Measurements from ENCODE around the gene GRIA3. TPM values are rescaled to one million over a fixed set of nuclear protein-coding genes. Genes with fewer than 3 reads are reported as not detected.

Gene GRIA3
- total RNA-seq, 1 experiment from 2014 or later = 3.8 TPM

DNA sequence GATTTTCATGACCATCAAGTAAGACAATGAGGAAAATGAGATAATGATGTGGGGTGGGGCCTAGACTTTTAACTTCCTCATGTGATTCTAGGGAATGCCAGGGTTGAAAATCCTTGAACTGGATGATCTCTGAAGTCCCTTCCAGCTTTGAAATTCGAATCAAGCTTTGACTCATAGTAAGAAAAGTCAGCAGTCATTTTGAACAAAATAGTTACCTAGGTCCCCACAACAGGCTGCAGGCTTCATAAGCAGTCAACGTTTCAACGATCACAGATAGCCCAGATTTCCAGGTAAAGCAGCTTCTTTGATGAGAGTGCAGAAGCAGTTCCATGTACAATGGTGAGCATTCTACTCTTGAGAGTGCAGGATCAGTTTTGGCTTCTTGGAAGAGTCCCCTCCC, 93.7 kb downstream of the GRIA3 start:
- Mint-ChIP-seq H3K27me3 (ENCODE audit: low read depth) (no peaks in the 10 kb centered on the region), H3K9me3 (no peaks in the 10 kb centered on the region), H3K36me3 (no peaks in the 10 kb centered on the region), H3K27ac (no peak overlapping the region), H3K4me3 (no peak overlapping the region), H3K4me1 (0 out of 2 replicates have a peak, but pooled peaks cover 2% of the 10 kb centered on the region)
- TF ChIP-seq RORB (CRISPR knock-in tag; IDR thresholded peaks at IDR 0.05) (no peak), JUN (CRISPR knock-in tag; IDR thresholded peaks at IDR 0.05) (no peak), ZNF138 (CRISPR knock-in tag; conservative IDR thresholded peaks at IDR 0.05) (no peak)
- TF ChIP-seq, protein P1, sequence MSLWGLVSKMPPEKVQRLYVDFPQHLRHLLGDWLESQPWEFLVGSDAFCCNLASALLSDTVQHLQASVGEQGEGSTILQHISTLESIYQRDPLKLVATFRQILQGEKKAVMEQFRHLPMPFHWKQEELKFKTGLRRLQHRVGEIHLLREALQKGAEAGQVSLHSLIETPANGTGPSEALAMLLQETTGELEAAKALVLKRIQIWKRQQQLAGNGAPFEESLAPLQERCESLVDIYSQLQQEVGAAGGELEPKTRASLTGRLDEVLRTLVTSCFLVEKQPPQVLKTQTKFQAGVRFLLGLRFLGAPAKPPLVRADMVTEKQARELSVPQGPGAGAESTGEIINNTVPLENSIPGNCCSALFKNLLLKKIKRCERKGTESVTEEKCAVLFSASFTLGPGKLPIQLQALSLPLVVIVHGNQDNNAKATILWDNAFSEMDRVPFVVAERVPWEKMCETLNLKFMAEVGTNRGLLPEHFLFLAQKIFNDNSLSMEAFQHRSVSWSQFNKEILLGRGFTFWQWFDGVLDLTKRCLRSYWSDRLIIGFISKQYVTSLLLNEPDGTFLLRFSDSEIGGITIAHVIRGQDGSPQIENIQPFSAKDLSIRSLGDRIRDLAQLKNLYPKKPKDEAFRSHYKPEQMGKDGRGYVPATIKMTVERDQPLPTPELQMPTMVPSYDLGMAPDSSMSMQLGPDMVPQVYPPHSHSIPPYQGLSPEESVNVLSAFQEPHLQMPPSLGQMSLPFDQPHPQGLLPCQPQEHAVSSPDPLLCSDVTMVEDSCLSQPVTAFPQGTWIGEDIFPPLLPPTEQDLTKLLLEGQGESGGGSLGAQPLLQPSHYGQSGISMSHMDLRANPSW (CRISPR knock-in tag; conservative IDR thresholded peaks at IDR 0.05; ENCODE audit: low read depth) = no peak
- DNase-seq (ENCODE audit: low spot score) (no peak), ATAC-seq (no peak)
- ChIA-PET POLR2A (no interaction called here), CTCF (interaction anchor here (0.9 to 1.2 kb wide), 3 partner anchors 64 to 145 kb away, joined by 3 to 5 read pairs (median 3); no protein-coding TSS in a partner anchor)

DNA sequence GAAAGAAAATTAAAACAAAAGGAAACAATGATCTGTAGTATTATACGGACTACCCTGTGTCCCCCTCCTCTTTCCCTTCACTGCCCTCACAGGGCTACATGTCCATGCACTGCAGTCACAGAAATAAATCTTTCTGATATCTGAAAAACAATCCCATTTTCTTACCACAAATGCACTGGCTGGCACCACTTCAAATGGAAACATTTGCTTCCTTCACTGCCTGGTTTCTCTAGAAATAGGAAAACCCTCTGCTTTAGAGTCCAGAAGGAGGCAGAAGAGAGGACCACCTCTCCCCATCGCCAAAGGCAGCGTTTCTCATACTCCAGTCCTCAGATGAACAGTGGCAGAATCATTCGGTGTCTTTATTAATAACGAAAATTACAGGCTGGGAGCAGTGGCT, 98.2 kb downstream of the GRIA3 start:
- 0 out of 2 replicates have a peak, but pooled peaks cover 3% of the 10 kb centered on the region for H3K36me3 Mint-ChIP-seq
- H3K4me3 Mint-ChIP-seq = no peak overlapping the region
- POLR2A ChIA-PET = no interaction called here
- CTCF ChIA-PET = interaction anchor here (1.6 kb wide), 1 partner anchor 78 kb away, joined by 3 read pairs; no protein-coding TSS in a partner anchor
- ATAC-seq (no peak), DNase-seq (ENCODE audit: low spot score) (no peak)
- H3K27me3 Mint-ChIP-seq (ENCODE audit: low read depth) = peaks cover 4% of the 10 kb centered on the region; the same call in 1 of the 2 replicates
- TF ChIP-seq, protein P2, sequence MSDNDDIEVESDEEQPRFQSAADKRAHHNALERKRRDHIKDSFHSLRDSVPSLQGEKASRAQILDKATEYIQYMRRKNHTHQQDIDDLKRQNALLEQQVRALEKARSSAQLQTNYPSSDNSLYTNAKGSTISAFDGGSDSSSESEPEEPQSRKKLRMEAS (CRISPR knock-in tag; IDR thresholded peaks at IDR 0.05) = no peak
- TF ChIP-seq RORB (CRISPR knock-in tag; IDR thresholded peaks at IDR 0.05) = no peak
- TF ChIP-seq CBFB (CRISPR knock-in tag; IDR thresholded peaks at IDR 0.05; ENCODE audit: low read depth) = no peak
- TF ChIP-seq, protein P3, sequence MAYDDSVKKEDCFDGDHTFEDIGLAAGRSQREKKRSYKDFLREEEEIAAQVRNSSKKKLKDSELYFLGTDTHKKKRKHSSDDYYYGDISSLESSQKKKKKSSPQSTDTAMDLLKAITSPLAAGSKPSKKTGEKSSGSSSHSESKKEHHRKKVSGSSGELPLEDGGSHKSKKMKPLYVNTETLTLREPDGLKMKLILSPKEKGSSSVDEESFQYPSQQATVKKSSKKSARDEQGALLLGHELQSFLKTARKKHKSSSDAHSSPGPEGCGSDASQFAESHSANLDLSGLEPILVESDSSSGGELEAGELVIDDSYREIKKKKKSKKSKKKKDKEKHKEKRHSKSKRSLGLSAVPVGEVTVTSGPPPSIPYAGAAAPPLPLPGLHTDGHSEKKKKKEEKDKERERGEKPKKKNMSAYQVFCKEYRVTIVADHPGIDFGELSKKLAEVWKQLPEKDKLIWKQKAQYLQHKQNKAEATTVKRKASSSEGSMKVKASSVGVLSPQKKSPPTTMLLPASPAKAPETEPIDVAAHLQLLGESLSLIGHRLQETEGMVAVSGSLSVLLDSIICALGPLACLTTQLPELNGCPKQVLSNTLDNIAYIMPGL (CRISPR knock-in tag; IDR thresholded peaks at IDR 0.05) = no peak
- no peak for TF ChIP-seq SMAD4 (CRISPR knock-in tag; IDR thresholded peaks at IDR 0.05)
- TF ChIP-seq NR1H2 (CRISPR knock-in tag; IDR thresholded peaks at IDR 0.05) = no peak
- no peak for TF ChIP-seq GRHL2 (CRISPR knock-in tag; IDR thresholded peaks at IDR 0.05; ENCODE audit: insufficient replicate concordance, severe bottlenecking)
- TF ChIP-seq, protein P4, sequence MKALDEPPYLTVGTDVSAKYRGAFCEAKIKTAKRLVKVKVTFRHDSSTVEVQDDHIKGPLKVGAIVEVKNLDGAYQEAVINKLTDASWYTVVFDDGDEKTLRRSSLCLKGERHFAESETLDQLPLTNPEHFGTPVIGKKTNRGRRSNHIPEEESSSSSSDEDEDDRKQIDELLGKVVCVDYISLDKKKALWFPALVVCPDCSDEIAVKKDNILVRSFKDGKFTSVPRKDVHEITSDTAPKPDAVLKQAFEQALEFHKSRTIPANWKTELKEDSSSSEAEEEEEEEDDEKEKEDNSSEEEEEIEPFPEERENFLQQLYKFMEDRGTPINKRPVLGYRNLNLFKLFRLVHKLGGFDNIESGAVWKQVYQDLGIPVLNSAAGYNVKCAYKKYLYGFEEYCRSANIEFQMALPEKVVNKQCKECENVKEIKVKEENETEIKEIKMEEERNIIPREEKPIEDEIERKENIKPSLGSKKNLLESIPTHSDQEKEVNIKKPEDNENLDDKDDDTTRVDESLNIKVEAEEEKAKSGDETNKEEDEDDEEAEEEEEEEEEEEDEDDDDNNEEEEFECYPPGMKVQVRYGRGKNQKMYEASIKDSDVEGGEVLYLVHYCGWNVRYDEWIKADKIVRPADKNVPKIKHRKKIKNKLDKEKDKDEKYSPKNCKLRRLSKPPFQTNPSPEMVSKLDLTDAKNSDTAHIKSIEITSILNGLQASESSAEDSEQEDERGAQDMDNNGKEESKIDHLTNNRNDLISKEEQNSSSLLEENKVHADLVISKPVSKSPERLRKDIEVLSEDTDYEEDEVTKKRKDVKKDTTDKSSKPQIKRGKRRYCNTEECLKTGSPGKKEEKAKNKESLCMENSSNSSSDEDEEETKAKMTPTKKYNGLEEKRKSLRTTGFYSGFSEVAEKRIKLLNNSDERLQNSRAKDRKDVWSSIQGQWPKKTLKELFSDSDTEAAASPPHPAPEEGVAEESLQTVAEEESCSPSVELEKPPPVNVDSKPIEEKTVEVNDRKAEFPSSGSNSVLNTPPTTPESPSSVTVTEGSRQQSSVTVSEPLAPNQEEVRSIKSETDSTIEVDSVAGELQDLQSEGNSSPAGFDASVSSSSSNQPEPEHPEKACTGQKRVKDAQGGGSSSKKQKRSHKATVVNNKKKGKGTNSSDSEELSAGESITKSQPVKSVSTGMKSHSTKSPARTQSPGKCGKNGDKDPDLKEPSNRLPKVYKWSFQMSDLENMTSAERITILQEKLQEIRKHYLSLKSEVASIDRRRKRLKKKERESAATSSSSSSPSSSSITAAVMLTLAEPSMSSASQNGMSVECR (CRISPR knock-in tag; IDR thresholded peaks at IDR 0.05; ENCODE audit: borderline replicate concordance) = no peak
- no peak for TF ChIP-seq TCF7 (CRISPR knock-in tag; IDR thresholded peaks at IDR 0.05; ENCODE audit: low read depth)
- no peak for TF ChIP-seq TEAD1 (CRISPR knock-in tag; IDR thresholded peaks at IDR 0.05)
- TF ChIP-seq, protein P5, sequence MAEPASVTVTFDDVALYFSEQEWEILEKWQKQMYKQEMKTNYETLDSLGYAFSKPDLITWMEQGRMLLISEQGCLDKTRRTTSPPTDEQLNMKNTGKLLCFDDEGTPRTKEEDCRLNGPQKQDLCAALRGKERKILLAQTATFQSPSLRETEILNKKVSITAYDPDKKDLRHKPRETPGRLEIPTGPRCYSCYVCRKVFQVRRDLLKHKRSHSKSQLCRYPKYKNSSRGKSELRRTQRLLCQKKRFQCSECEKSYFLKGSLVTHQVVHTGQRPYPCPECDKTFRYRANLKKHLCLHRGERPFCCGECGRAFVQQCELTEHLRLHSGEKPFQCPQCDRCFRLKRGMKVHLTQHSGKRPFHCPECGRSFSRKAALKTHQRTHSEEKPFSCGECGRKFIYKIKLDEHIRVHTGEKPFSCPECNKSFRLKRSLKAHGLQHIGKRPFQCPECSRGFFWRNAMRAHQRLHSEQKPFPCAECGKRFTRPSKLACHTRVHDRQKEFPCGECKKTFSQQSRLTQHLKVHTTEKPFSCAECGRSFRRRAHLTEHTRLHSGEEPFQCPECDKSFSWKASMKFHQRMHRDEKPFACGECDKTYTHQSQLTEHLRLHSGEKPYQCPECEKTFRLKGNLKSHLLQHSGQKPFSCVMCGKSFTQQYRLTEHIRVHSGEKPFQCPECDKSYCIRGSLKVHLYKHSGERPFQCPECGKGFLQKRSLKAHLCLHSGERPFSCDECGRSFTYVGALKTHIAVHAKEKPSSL (CRISPR knock-in tag; conservative IDR thresholded peaks at IDR 0.05) = no peak
- TF ChIP-seq, protein P6, sequence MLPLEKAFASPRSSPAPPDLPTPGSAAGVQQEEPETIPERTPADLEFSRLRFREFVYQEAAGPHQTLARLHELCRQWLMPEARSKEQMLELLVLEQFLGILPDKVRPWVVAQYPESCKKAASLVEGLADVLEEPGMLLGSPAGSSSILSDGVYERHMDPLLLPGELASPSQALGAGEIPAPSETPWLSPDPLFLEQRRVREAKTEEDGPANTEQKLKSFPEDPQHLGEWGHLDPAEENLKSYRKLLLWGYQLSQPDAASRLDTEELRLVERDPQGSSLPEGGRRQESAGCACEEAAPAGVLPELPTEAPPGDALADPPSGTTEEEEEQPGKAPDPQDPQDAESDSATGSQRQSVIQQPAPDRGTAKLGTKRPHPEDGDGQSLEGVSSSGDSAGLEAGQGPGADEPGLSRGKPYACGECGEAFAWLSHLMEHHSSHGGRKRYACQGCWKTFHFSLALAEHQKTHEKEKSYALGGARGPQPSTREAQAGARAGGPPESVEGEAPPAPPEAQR (CRISPR knock-in tag; IDR thresholded peaks at IDR 0.05) = no peak
- TF ChIP-seq, protein P7, sequence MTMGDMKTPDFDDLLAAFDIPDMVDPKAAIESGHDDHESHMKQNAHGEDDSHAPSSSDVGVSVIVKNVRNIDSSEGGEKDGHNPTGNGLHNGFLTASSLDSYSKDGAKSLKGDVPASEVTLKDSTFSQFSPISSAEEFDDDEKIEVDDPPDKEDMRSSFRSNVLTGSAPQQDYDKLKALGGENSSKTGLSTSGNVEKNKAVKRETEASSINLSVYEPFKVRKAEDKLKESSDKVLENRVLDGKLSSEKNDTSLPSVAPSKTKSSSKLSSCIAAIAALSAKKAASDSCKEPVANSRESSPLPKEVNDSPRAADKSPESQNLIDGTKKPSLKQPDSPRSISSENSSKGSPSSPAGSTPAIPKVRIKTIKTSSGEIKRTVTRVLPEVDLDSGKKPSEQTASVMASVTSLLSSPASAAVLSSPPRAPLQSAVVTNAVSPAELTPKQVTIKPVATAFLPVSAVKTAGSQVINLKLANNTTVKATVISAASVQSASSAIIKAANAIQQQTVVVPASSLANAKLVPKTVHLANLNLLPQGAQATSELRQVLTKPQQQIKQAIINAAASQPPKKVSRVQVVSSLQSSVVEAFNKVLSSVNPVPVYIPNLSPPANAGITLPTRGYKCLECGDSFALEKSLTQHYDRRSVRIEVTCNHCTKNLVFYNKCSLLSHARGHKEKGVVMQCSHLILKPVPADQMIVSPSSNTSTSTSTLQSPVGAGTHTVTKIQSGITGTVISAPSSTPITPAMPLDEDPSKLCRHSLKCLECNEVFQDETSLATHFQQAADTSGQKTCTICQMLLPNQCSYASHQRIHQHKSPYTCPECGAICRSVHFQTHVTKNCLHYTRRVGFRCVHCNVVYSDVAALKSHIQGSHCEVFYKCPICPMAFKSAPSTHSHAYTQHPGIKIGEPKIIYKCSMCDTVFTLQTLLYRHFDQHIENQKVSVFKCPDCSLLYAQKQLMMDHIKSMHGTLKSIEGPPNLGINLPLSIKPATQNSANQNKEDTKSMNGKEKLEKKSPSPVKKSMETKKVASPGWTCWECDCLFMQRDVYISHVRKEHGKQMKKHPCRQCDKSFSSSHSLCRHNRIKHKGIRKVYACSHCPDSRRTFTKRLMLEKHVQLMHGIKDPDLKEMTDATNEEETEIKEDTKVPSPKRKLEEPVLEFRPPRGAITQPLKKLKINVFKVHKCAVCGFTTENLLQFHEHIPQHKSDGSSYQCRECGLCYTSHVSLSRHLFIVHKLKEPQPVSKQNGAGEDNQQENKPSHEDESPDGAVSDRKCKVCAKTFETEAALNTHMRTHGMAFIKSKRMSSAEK (CRISPR knock-in tag; IDR thresholded peaks at IDR 0.05; ENCODE audit: borderline replicate concordance) = no peak
- no peak overlapping the region for H3K27ac Mint-ChIP-seq
- H3K9me3 Mint-ChIP-seq = no peaks in the 10 kb centered on the region
- peaks cover 4% of the 10 kb centered on the region; the same call in 1 of the 2 replicates for H3K4me1 Mint-ChIP-seq
